ENCODE data around the gene PLK3. TPM values are rescaled to one million over a fixed set of nuclear protein-coding genes. Genes with fewer than 3 reads are reported as not detected.

PLK3 gene
- total and polyA plus RNA-seq, 2 of the 4 experiments (the other 2 are of a cell fraction): 15.8 to 51.6 TPM

GRCh38 chr1:44784094-44785028, 15.8 kb upstream of the PLK3 start:
- H3K9me1 ChIP-seq (ENCODE audit: insufficient read depth, low read length): peaks cover 8% of the 10 kb centered on the region; the same call in 1 of the 2 replicates

More at GRCh38 chr1:44784094-44785028, 15.8 kb upstream of the PLK3 start:
- Histone ChIP-seq H3K23ac (ENCODE audit: low read depth, low read length) (0 out of 2 replicates have a peak overlapping the region, but pooled peaks have one; percentile 42), H3K27me3 (ENCODE audit: control insufficient read depth, insufficient read depth, low read length) (no peaks in the 10 kb centered on the region; the same call in 1 of the 2 replicates), H4K5ac (ENCODE audit: low read depth, low read length) (peak overlapping the region; percentile 91), H2BK20ac (ENCODE audit: low read depth, low read length) (no peak overlapping the region), H2AK9ac (replicated peaks; ENCODE audit: low read depth, low read length, poor library complexity) (peak overlapping the region; percentile 66), H3K18ac (ENCODE audit: low read depth, low read length) (peak overlapping the region; percentile 7; the same call in 1 of the 2 replicates), H3K4me3 (ENCODE audit: insufficient read depth, low read depth, low read length) (no peak overlapping the region; the same call in 1 of the 2 replicates), H3K14ac (replicated peaks; ENCODE audit: low read depth, low read length) (no peak overlapping the region), H3K9me3 (ENCODE audit: control insufficient read depth, insufficient read depth, low read length) (no peaks in the 10 kb centered on the region), H2AK5ac (ENCODE audit: low read depth, low read length) (0 out of 2 replicates have a peak overlapping the region, but pooled peaks have one; percentile 43), H3K56ac (ENCODE audit: extremely low read depth, insufficient read depth, low read length) (no peak overlapping the region), H2AFZ (replicated peaks; ENCODE audit: low read length, poor library complexity) (peak overlapping the region; percentile 77), H2BK15ac (ENCODE audit: low read depth, low read length) (no peak overlapping the region), H2BK120ac (ENCODE audit: low read depth, low read length) (no peak overlapping the region), H3K27ac (ENCODE audit: insufficient read depth, low read length) (no peak overlapping the region), H3K36me3 (ENCODE audit: control insufficient read depth, insufficient read depth, low read length) (peaks cover 15% of the 10 kb centered on the region), H4K20me1 (ENCODE audit: insufficient read depth, low read length) (0 out of 2 replicates have a peak, but pooled peaks cover 15% of the 10 kb centered on the region), H2BK5ac (ENCODE audit: low read depth, low read length, poor library complexity, severe bottlenecking) (no peak overlapping the region), H3K9ac (ENCODE audit: low read depth, low read length) (no peak overlapping the region), H3K4me1 (ENCODE audit: control insufficient read depth, insufficient read depth, low read length) (peaks cover 8% of the 10 kb centered on the region; the same call in 1 of the 2 replicates), H4K91ac (ENCODE audit: insufficient read depth, low read depth, low read length) (no peak overlapping the region; the same call in 1 of the 2 replicates), H3K79me1 (ENCODE audit: low read depth in 1 of 2, low read length in 2 of 2) (peaks cover 0 to 18% of the 10 kb centered on the region in 2 experiments; a peak in 2 of 4 replicates), H3K4me2 (ENCODE audit: low read depth, low read length) (peak overlapping the region; percentile 38; the same call in 1 of the 2 replicates), H3K4ac (ENCODE audit: low read depth, low read length) (no peak overlapping the region), H4K8ac (ENCODE audit: low read depth in 2 of 2, low read length in 2 of 2) (peak overlapping the region; percentile 33 to 82; a peak in 2 of 4 replicates)
- in situ Hi-C loops (cut with MboI; ENCODE audit: low sequenced_read_pairs) (no loop called here), dilution Hi-C loops (cut with HindIII; ENCODE audit: low sequenced_read_pairs, unreplicated experiment) (no loop called here), intact Hi-C loops (cut with micrococcal nuclease) (no loop called here)
- ChIA-PET POLR2A (ENCODE audit: unreplicated experiment) (interaction anchor here (0.5 to 1.3 kb wide), 2 partner anchors 9 to 195 kb away, joined by 5 to 13 read pairs; no protein-coding TSS in a partner anchor), CTCF (interaction anchor here (0.6 kb wide), 1 partner anchor 185 kb away, joined by 11 read pairs; no protein-coding TSS in a partner anchor)
- DNase-seq: no peak
- no peak for TF ChIP-seq MXI1 (IDR thresholded peaks at IDR 0.05; ENCODE audit: borderline replicate concordance, low read depth, low read length)
- no peak for TF ChIP-seq CEBPB (IDR thresholded peaks at IDR 0.05; ENCODE audit: low read depth, low read length)
- TF ChIP-seq RCOR1 (IDR thresholded peaks at IDR 0.05; ENCODE audit: insufficient replicate concordance, low read length): no peak
- TF ChIP-seq ELK1 (IDR thresholded peaks at IDR 0.05; ENCODE audit: borderline replicate concordance, low read depth, low read length): no peak
- TF ChIP-seq POLR2A (IDR thresholded peaks at IDR 0.05; ENCODE audit: low read depth, low read length): no peak
- no peak for TF ChIP-seq FOS (IDR thresholded peaks at IDR 0.05; ENCODE audit: low read depth, low read length)
- TF ChIP-seq RFX5 (IDR thresholded peaks at IDR 0.05; ENCODE audit: low read depth, low read length): no peak
- TF ChIP-seq, protein P1, sequence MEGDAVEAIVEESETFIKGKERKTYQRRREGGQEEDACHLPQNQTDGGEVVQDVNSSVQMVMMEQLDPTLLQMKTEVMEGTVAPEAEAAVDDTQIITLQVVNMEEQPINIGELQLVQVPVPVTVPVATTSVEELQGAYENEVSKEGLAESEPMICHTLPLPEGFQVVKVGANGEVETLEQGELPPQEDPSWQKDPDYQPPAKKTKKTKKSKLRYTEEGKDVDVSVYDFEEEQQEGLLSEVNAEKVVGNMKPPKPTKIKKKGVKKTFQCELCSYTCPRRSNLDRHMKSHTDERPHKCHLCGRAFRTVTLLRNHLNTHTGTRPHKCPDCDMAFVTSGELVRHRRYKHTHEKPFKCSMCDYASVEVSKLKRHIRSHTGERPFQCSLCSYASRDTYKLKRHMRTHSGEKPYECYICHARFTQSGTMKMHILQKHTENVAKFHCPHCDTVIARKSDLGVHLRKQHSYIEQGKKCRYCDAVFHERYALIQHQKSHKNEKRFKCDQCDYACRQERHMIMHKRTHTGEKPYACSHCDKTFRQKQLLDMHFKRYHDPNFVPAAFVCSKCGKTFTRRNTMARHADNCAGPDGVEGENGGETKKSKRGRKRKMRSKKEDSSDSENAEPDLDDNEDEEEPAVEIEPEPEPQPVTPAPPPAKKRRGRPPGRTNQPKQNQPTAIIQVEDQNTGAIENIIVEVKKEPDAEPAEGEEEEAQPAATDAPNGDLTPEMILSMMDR (conservative IDR thresholded peaks at IDR 0.05; ENCODE audit: low read depth, low read length): no peak
- TF ChIP-seq NFE2L2 (IDR thresholded peaks at IDR 0.05; ENCODE audit: low read depth, low read length): no peak
- TF ChIP-seq BHLHE40 (IDR thresholded peaks at IDR 0.05; ENCODE audit: low read depth, low read length): no peak
- TF ChIP-seq MAFK (IDR thresholded peaks at IDR 0.05; ENCODE audit: low read depth, low read length): no peak
- no peak for TF ChIP-seq MAZ (IDR thresholded peaks at IDR 0.05; ENCODE audit: borderline replicate concordance, low read depth, low read length)
- WGBS, 2 experiments (ENCODE audit: extremely low coverage in 2 of 2, insufficient read length in 1 of 2): 3% methylated on average over 6 of the region's 71 CpGs; no CpG with 5 or more reads in 1 of the 2 experiments
- peak; percentile 11 for ATAC-seq (ENCODE audit: low read depth)
- no TSS peak for BruUV-seq (replicated peaks)
